Ramos (cell line): ENCODE measurements around the gene CSNK2A2.

ENCODE experiments used
- in situ Hi-C: fragments of 300-500 bp; cut with MboI; formaldehyde crosslinking; loops from one replicate; pipeline ENCODE4 v1.14.3; 2022; ENCODE audit warnings: low sequenced_read_pairs; ENCODE audit not compliant: unreplicated experiment

The CSNK2A2 gene

DNA sequence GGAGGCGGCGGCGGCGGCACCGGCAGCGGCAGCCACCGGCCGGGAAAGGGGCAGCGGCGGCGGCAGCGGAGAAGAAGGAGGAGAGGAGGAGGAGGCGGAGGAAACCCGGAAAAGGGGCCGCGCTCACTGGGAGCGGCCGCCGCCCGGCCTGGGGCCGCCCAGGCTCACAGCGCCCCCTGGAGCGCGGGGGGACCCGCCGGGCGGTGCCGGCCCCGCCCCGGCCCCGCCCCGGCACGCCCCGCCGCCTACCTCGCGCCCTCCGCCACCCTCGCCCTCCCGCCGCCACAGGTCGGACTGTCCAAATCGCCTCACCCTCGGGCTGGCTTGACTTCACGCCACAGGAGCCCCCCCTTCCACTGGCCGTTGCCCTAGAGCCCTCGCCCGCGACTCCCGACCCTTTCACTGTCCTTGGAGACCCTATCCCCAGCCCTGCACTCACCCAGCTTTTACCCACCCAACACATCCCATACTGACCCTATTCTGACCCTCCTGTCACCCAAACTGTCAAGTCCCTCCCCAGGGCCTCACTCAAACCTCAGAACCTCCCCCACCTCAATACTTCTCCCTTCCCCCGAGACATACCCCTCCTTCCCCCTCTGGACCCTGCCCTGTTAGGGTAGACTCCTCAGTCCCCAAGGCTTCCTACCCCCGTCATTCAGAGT, at the start of gene CSNK2A2:
CSNK2A2 (minus strand) TSS at position 85 of the 662 bp plus-strand sequence. CDS start 370 bp downstream, outside the sequence.
- in situ Hi-C loops: no loop called here

DNA sequence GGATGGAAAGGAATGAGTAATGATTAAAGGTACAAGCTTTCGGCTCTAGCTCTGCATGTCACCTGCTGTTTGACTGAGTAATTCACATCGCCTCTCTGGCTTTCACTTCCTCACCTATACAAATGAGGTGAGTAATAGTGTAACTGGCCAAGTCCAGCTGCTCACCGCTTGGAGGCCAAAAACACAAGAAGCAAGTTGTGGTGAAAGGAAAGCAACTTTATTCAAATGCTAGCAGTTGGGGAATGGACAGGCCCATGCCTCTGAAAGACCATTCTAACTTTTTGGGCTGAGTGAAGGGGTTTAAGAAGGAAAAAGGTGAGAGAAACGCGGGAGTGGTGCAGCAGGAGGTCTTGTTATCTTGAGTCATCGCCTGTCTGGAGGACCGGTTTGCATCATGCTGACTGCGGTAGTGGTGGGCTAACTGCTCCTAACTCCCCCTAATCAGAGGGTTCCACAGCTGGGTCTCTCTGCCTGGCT, 45.7 kb upstream of the CSNK2A2 start:
- in situ Hi-C loops: no loop called here

DNA sequence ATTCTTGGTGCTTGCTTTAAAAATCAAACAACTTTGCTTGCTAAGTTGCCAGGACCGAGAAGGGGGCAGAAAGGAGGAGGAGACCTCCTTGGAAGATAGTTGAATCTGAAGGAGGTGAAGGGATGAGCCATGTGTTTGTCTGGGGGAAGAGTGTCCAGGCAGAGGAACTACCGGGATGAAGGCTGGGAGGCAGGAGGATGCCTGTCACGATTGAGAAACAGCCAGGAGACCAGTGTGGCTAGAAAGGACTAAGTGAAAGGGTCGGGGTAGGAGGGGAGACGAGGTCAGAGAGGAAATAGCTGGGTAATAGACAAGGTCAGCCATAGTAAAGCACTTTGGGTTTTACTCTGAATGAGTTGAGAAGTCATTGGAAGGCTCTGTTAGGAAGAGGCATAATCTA, 38.9 kb upstream of the CSNK2A2 start:
- in situ Hi-C loops: no loop called here

DNA sequence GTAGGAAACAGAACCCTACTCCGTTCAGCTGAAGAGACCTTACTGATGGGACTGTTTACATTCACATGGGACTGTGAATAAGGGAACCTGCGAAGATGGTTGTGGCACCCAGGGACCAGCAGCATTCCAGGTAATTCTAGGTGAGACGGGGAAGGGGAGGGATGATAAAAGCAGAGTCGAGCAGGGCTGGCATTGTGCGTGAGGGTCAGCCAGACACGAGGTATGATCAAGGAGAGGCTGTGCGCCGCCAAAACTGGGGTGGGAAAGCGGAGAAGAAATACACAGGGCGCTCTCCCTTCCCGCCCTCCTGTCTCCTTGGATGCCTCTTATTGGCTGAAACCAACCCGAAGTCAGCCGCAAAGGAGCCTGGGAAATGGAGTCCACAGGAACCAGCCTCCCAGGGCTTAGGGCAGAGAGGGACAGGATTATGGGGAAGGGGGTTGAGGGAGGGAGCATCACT, 38.4 kb upstream of the CSNK2A2 start:
- in situ Hi-C loops: no loop called here

DNA sequence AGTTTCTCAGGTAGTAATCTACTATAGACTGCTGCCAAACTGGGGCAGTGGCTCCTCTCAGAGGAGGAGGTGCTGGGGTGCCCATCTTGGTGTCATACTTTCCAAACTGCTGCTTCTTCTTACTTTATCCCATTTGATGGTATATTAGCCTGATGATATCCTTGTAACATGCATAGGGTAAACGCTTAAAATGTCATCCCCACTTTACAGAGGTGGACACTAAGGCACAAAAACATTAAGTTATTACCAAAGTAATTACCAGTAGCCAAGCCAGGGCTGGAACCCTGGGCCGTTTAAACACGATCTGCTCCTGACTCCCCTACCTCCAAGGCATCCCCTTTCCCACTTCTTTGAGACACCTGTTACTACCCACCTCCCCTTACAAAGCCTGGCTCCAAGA, 37.8 kb upstream of the CSNK2A2 start:
- in situ Hi-C loops: no loop called here

DNA sequence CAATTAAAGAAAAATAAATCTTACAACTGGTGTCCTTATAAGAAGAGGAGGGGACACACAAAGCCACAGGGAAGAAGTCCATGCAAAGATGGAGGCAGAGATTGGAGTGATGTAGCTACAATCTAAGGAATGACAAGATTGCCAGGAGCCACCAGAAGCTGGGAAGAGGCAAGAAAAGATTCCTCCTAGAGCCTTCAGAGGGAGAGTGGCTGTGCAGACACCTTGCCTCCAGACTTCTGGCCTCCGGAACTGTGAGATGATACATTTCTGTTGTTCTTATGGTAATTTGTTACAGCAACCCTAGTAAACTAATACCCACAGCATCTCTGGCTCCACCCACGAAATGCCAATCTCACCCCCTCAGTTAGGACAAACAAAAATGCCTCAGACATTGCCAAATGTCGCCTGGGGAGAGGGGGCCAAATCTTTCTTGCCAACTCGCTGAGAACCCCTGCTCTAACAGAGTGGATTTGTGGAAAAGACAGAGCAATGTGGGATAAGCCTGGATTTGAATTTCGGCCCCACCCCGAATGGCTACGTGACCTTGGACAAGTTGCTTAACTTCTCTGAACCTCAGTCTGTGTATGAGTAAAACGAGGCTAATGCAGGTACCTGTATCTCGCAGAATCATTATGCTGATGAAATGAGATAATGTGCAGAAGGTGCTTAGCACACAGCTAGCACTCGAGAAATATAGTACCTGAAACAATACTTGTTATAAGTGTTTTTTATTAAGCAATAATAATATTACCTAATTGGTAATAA, 37.1 kb upstream of the CSNK2A2 start:
- in situ Hi-C loops: no loop called here

DNA sequence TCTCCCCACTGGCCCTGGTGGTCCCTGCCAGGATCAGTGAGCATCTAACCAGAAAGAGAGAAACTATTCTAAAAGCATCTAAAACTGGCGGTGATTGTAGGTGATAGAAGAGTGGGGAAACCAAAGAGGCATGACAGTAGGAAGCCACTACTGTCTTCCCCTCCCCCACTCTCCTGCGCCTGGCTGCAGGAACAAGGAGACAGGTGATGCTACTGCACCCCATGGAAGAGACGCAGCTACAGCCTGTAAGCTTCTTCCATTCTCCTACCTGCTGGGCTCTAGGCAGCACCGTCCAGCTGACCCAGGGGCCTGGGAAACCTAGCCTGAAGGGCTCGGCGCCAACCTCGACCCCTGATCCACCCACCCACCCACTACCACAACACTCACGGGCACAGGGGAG, 32.4 kb upstream of the CSNK2A2 start:
- in situ Hi-C loops: no loop called here

DNA sequence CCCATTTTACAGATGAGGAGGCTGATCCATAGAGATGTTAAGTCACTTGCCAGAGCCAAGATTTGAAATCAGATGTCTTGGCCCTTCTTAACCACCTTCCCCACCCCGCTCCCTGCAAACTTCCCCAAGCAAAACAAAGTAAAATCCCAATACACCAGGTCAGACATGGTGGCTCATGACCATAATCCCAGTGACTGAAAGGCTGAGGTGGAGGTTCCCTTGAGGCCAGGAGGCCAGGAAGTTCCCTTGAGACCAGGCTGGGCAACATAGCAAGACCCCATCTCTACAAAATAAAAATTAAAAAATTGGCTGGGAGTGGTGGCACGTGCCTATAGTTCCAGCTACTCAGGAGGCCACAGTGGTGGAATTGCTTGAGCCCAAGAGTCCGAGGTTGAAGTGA, 28.9 kb upstream of the CSNK2A2 start:
- in situ Hi-C loops: no loop called here

DNA sequence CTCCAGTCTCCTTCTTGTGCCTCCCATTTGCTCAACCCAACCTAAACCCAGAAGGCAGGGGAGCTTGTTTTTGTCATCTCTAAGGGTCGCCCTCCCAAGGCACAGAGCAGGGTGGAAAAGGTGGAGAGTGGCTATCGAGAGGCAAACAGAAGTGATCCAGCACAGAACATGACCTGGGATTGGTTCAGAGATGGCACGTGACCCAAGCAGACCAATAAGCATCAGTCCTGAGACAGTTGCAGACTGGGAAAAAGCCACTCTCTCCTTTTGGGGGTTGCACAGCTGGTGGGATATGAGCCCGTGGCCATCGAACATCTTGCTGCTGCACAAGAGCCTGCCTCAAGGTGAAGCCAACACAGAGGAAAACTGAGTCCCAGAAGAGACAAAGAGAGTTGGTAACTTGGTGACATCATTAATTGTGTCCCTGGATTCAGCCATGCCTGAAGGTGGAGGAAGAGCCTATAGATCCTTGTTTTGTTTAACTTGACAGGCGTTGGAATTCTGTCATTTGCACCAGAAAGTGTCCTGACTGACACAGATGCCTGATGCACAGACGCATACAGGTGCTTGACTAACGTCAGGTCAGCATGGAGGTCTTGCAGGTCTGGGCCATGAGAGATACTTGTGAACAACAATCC, 28.2 kb upstream of the CSNK2A2 start:
- in situ Hi-C loops: no loop called here

DNA sequence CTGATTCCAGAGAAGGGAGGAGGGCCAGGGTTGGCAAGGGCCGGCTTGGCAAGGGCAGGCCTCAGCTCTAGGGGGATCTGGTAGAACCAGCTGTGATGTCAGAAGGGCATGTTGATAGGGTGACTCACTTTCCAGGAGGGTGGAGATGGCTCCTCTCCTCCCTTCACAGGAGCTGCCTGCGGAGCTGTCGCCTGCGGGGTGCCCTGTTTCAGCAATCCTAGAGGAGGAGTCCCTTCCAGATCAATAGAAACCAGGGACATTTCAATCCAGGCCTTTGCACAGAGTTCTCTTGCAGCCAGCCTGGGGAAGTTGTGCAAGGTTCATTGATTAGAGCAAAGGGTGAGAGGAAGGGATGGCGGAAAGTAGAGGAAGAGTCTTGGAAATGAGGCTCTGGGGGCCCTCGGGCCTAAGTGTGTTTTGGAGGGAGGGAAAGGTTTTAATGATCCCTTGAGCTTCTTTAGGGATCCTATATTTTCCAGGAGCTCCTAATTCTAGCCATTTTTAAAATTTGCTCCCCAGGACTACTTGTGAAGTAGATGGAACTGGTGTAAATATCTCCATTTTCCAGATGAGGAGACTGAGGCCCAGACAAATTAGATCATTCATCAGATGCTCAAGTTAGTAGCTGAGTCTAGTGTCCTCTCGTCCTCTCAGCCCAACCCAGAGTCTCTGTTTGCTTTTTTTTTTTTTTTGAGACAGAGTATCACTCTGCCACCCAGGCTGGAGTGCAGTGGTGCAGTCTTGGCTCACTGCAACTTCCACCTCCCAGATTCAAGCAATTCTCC, 24.8 kb upstream of the CSNK2A2 start:
- in situ Hi-C loops: no loop called here

DNA sequence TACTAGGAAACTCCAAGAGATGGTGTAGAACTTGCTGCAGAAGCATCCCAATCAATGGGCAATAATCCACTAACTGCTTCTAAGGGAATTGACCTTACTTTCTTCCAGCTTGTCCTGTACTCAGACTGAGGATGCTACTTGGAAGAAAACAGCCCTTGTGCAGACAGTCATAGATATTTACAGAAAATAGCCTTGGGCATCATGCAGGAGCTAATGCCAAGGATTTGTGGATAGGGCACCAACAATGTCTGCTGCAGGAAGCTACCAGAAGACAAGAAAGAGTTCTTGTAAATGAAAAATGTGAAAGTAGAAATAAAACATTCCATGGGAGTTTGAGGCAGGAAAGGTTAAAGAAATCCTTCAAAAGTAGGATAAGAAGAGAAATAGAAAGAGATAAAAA, 21.5 kb upstream of the CSNK2A2 start:
- in situ Hi-C loops: no loop called here

DNA sequence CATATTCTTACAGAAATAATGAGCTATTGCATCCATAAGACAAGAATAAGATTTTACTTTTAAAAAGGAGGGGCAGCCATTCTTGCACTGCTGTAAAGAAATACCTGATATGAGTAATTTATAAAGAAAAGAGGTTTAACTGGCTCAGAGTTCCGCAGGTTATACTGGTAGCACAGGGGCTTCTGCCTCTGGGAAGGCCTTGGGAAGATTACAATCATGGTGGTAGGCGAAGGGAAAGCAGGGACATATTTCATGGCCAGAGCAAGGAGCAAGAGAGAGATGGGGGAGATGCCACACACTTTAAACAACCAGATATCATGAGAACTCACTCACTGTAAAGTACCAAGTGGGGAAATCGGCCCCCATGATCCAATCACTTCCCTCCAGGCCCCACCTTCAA, 20.9 kb upstream of the CSNK2A2 start:
- in situ Hi-C loops: no loop called here

DNA sequence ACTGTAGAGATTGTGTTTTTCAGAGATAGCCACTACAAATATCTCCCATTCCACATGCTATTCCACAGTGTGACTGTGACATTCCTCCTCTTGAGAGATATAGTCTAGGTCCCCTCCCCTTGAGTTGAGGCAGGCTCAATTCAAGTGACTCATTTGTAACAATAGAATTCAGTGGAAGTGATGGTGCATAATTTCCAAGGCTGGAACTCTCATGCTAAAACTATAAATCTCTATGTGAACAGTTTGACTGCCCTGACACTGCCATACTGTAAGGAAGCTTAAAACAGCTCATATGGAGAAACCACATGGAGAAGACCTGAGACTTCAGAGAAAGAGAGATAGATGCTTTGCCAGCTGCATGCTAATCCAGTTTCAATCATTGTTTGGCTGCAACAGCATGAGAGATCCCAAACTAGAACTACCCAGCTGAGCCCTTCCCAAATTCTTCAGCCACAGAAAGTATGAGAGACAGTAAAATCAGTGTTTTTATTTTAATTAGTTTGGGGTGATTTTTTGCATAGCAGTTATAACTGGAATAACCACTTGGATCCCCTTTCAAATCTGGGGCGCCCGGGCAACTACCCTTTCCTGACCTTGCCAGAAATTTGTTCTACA, 19.5 kb upstream of the CSNK2A2 start:
- in situ Hi-C loops: no loop called here

DNA sequence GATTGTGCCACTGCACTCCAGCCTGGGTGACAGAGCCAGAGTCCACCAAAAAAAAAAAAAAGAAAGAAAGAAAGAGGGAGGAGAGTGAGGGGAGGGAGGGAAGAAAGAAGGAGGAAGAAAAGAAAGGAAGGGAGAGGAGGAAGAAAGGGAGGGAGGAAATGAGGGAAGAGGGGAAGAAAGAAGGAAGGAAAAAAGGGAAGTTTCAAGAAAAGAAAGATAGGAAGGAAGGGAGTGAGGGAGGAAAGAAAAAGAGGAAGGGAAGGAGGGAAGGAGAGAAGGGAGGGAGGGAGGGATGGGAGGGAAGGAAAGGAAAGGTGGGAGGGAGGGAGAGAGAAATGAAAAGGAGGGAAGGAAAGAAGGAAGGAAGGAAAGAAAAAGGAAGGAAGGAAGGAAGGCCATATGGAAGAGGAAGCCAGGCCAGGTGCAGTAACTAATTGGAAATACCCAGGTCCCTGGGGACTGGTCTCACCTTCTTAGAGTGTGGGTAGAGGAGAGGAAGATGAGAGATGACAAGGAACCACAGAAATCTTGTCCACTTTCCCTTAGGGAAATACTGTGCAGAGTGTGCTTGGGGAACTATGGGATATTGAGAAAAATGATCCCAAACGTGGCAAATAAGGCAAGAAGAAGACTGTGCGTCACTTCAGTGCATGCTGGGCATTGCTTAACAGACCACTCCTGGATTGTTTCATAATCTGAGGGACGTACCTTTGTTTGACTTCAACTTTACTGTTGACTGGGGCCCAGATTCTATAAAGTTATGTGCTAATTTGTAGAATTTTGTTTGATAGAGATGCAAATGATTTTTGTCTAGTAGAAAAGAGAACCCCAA, 15.1 kb upstream of the CSNK2A2 start:
- in situ Hi-C loops: no loop called here

DNA sequence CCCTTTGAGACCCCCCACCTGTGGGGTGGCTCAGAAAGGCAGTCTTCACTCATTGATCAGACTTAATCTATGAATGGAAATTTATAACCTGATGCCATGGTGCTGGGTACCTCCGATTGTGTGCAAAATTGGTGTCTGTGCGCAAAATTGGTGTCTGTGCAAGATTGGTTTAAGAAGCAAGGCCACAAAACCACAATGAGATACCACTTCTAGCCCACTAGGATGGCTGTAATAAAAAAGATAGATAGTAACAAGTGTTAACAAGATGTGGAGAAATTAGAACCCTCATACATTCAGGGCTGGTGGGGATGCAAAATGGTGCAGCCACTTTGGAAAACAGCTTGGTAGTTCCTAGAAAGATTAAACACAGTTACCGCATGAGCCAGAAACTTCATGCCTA, 13.9 kb upstream of the CSNK2A2 start:
- in situ Hi-C loops: no loop called here

DNA sequence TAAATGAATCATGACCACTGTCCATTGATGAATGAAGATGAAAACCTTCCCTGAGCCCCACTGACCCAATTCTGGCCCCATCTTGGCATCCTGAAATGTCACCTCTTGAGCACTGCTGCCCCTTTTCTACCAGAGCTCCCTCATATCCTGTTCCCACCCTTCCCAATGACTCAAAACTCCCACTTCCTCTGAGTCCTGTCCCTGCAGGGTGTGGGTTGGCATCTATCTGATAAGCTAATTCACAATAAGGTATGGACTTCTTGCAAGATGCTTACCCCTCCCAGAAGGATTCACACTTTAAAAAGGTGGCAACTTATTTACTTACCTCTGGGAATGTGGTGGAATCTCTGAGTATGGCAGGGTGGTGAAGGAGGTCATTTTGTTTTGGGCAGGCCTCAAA, 13.3 kb upstream of the CSNK2A2 start:
- in situ Hi-C loops: no loop called here

DNA sequence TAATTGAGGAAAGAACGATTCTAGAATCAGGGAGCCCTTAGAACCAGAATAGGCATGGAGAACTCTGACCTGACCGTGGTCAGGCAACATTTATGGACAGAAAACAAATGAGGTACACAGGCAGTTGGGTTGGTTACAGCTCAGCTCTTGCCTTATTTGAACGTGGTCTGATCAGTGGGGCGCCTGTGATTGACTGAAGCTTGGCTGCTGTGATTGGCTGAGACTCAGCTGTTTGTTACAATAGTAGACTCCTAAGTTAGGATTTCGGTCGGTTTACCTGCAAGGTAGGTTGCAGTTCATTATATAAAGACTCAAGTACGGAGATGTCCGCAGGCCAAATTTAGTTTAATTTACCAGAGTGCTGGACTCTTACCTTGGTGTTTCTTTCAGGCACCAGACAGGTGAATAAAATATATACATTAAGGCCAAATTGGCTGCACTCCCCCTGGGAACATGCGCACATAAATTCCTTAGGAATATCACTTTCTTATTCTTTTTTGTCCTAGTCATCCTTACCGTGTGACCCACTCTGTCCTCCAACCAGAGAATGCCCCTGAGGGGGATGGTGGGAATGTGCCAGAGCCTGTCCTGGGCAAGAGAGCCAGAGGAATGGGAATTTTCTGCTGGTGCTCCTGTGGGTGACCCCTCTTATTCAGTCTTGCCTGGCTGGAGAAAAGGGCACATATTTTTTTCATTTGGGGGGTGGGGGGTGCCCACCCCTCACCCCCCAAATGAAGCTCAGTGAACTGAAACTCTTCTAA, 7.5 kb upstream of the CSNK2A2 start:
- in situ Hi-C loops: no loop called here

DNA sequence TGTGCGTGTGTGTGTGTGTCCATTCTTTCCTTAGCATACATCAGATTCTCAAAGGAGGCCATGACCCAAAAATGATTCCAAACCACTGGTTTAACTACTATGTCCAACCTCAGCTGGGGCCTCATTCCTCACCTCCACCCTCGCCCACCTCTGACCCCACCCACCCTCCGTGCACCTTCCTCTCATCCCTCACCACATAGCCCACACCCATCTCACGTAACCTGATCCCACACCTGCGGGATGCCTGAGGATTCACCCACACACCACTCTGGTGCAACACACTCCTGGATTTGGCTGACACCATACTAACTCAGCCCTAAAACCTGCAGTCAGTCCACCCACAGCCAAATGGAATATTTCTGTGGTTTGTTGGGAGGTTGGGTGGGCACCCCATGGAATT, 3.3 kb upstream of the CSNK2A2 start:
- in situ Hi-C loops: no loop called here
